ENCODE measurements around the gene SERPIND1.

SERPIND1 gene

GRCh38 chr22:20746431-20747189, 27.3 kb upstream of the SERPIND1 start:
- DNase-seq = no peak
- in situ Hi-C loops (cut with MboI; ENCODE audit: low pct_unique_long_range_greater_than_20kb, low sequenced_read_pairs) = no loop called here

DNA sequence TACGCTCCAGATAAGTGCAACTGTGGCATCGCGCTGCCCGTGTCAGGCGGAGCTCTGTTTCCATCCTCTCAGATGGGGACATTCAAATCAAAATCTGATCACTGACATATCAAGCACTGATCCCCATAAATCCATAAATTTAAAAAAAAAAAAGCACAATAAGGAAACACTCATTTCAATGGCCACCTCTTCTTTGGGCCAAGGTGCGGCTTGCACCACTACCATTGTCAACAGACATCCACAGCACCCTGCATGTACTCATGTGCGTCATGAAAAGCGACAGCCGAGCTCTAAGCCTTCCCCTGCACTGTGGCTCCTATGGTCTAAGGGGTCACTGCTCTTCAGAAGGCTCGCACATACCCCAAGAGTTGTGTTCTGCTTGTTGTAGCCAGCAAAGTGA, 26.7 kb upstream of the SERPIND1 start:
- in situ Hi-C loops (cut with MboI; ENCODE audit: low pct_unique_long_range_greater_than_20kb, low sequenced_read_pairs) = no loop called here
- no peak for DNase-seq

DNA sequence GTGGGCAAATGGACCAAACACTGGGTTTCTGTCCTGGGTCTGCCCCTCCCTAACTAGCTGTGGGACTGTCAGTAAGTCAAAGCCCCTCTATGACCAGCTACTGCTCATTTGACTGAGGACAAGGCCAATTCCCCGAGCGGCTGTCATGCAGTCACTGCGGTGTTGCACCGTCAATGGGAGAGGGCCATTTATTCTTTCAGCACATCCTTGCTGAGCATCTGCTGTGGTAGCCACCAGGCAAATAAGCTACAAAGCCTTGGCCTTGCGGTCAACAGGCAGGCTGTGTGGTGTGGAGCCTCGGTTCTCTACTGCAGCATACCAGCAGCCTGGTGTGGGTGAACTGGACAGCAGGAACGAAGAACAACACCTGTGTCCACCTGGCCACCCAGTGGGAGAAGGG, 25.8 kb upstream of the SERPIND1 start:
- in situ Hi-C loops (cut with MboI; ENCODE audit: low pct_unique_long_range_greater_than_20kb, low sequenced_read_pairs) = no loop called here
- no peak for DNase-seq

DNA sequence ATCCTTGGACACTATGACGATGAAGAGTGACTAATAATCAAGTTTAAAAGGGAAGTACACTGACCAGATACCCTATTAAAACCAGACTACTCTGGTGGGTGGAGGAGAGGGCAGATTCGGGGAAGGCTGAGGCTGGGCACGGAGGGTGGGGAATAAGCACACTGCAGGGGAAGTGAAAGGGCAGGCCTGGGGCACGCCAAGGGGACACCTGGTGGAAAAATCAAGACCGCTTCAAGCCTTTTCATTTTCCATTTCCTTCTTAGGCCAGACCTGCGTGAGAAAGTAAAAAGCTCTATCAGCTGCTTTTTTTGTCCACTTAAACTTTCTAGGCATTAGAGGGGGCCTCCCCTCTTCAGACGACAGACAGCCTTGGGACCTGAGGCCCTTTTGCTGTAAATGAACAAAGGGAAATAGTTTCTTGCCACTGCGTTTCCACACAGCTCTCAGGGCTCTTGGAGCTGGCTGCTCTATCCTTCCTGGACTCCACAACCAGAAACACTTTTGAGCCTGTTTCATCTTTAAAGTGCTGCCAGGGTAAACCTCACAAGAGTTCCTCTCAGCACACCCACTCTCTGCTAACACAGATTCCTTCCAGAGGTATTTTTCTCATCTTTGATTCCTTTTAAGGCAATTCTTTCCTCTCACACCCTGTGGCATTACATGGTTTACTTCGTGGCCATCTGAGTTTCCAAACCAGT, 25.0 kb upstream of the SERPIND1 start:
- DNase-seq = no peak

DNA sequence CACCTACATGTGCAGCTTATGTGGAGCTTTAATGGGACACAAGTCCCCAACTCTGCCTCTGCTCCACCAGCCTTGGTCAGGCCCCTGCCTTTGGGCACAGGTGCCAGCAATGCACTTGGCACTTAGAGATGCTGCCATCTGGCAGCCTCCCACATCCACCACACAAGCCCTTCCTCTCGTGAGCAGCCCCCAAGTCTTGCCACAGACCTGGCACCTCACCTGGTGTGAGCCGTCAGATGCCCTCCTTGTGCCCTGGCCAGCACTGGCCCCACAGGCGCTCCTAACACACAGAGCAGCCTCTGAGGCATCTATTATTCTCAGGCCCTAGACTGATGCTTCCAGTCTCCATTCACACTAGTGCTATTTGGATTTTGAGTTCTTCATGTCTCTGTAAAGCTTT, 24.5 kb upstream of the SERPIND1 start:
- in situ Hi-C loops (cut with MboI; ENCODE audit: low pct_unique_long_range_greater_than_20kb, low sequenced_read_pairs) = no loop called here

More for the DNA sequence above, 25.0 kb upstream of the SERPIND1 start:
- in situ Hi-C loops (cut with MboI; ENCODE audit: low pct_unique_long_range_greater_than_20kb, low sequenced_read_pairs) = no loop called here

GRCh38 chr22:20750461-20751184, 23.3 kb upstream of the SERPIND1 start:
- in situ Hi-C loops (cut with MboI; ENCODE audit: low pct_unique_long_range_greater_than_20kb, low sequenced_read_pairs) = loop anchor here (25.0 kb wide), 1 partner anchor 338 kb away; no protein-coding TSS in a partner anchor
- no peak for DNase-seq

More for the DNA sequence above, 24.5 kb upstream of the SERPIND1 start:
- no peak for DNase-seq

GRCh38 chr22:20751185-20751851, 22.6 kb upstream of the SERPIND1 start:
- in situ Hi-C loops (cut with MboI; ENCODE audit: low pct_unique_long_range_greater_than_20kb, low sequenced_read_pairs) = loop anchor here (25.0 kb wide), 1 partner anchor 339 kb away; no protein-coding TSS in a partner anchor

GRCh38 chr22:20752104-20752741, 21.7 kb upstream of the SERPIND1 start:
- DNase-seq = no peak
- in situ Hi-C loops (cut with MboI; ENCODE audit: low pct_unique_long_range_greater_than_20kb, low sequenced_read_pairs) = loop anchor here (25.0 kb wide), 1 partner anchor 340 kb away; no protein-coding TSS in a partner anchor

More at GRCh38 chr22:20751185-20751851, 22.6 kb upstream of the SERPIND1 start:
- no peak for DNase-seq

- in situ Hi-C loops (cut with MboI; ENCODE audit: low pct_unique_long_range_greater_than_20kb, low sequenced_read_pairs) = loop anchor here (25.0 kb wide), 1 partner anchor 341 kb away; no protein-coding TSS in a partner anchor
- DNase-seq = no peak
Observed at GRCh38 chr22:20752873-20753272, 21.0 kb upstream of the SERPIND1 start.

GRCh38 chr22:20756846-20757245, 17.1 kb upstream of the SERPIND1 start:
- DNase-seq = no peak
- in situ Hi-C loops (cut with MboI; ENCODE audit: low pct_unique_long_range_greater_than_20kb, low sequenced_read_pairs) = loop anchor here (25.0 kb wide), 1 partner anchor 345 kb away; no protein-coding TSS in a partner anchor

DNA sequence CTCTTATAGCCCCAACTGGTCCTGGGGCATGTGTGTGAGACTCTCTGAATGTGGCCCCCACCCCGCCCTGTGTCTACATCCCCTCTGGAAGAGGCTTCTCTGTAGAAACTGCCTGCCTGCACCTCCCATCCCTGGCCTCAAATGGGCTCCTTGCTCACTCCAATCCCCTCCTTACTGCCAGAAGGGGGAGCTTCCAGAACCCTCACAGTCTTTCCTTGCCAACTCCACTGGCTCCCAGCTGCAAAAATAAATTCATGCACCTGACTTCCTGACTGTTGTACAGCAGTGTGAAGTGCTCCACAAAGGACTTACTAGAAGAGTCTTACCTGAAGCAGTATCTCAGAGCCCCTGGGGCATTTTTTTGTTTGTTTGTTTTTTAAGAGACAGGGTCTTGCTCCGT, 15.2 kb upstream of the SERPIND1 start:
- in situ Hi-C loops (cut with MboI; ENCODE audit: low pct_unique_long_range_greater_than_20kb, low sequenced_read_pairs) = loop anchor here (25.0 kb wide), 1 partner anchor 346 kb away; no protein-coding TSS in a partner anchor
- no peak for DNase-seq

GRCh38 chr22:20760084-20760483, 13.8 kb upstream of the SERPIND1 start:
- DNase-seq = no peak
- in situ Hi-C loops (cut with MboI; ENCODE audit: low pct_unique_long_range_greater_than_20kb, low sequenced_read_pairs) = loop anchor here (25.0 kb wide), 1 partner anchor 348 kb away; no protein-coding TSS in a partner anchor

DNA sequence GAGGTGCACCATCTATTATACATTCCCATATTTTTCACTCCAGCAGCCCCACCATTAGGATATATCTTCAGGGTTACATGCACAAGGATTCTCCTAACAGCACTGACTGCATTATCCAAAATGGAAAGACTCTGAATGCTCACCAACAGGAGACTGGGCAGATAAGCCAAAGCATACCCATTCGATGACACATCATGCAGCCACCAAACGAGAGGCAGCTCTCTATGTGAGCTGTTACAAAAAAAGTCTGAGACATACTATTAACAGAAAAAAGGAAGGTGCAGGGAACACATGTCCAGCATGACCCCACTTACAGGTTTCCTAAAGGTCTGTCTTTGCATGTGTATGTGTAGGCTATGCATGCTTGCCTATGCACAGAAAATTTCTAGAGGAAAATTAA, 12.4 kb upstream of the SERPIND1 start:
- in situ Hi-C loops (cut with MboI; ENCODE audit: low pct_unique_long_range_greater_than_20kb, low sequenced_read_pairs) = loop anchor here (25.0 kb wide), 1 partner anchor 349 kb away; no protein-coding TSS in a partner anchor
- DNase-seq = no peak

DNA sequence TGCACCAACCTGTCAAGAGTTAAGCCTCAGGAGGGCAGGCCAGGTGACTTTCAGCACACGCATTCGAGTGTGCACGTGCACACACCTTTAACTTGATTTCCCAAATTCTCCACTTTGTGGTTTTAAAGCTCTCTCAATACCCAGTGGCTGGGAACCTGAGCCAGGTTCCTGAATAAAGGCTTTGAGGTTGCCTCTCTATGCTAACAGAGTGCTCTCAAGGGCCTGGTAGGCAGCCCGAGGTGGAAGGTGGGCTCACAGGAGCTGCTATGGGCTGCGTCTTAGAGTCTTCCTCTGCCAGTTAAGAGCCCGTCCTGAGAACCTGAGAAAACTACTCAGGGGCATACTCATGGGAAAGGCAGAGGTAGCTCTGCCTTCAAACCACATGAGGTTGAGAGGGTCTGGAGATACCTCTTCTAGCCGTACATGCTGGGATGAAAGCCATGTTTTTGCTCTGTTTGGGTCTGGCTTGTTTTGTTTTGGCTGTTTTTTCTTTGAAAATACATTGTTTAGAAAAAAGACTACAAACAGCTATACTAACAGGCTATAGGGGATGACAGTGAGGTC, 11.6 kb upstream of the SERPIND1 start:
- in situ Hi-C loops (cut with MboI; ENCODE audit: low pct_unique_long_range_greater_than_20kb, low sequenced_read_pairs) = loop anchor here (25.0 kb wide), 1 partner anchor 350 kb away; no protein-coding TSS in a partner anchor
- DNase-seq = no peak

- DNase-seq = no peak
- in situ Hi-C loops (cut with MboI; ENCODE audit: low pct_unique_long_range_greater_than_20kb, low sequenced_read_pairs) = loop anchor here (25.0 kb wide), 1 partner anchor 352 kb away; no protein-coding TSS in a partner anchor
Observed at GRCh38 chr22:20763630-20764470, 10.1 kb upstream of the SERPIND1 start.

- in situ Hi-C loops (cut with MboI; ENCODE audit: low pct_unique_long_range_greater_than_20kb, low sequenced_read_pairs) = loop anchor here (25.0 kb wide), 1 partner anchor 352 kb away; no protein-coding TSS in a partner anchor
Observed at GRCh38 chr22:20764471-20764720, 9.5 kb upstream of the SERPIND1 start.

DNA sequence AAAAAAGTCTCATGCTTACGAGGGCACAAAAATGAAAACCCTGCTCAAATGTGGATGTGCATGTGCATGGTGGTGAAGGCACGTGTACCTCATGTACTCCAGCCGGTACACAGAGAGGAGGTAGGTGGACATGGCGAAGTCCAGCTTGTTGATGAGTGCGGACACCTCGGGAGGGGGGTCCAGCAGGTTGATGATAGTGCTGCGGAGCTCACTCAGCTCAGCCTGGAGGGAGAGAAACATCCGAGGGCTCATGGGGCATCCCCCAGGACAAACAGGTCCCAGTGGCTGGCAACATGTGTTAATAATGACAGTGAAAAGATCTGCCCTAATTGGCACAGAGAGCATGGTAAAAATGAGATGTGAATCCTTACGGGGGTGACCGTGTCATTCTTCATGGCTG, 9.2 kb upstream of the SERPIND1 start:
- no peak for DNase-seq
- in situ Hi-C loops (cut with MboI; ENCODE audit: low pct_unique_long_range_greater_than_20kb, low sequenced_read_pairs) = loop anchor here (25.0 kb wide), 1 partner anchor 352 kb away; no protein-coding TSS in a partner anchor

More at GRCh38 chr22:20764471-20764720, 9.5 kb upstream of the SERPIND1 start:
- no peak for DNase-seq
